ENCODE results near the gene MAFG.

Gene MAFG

GRCh38 chr17:81927653-81928543, at the start of gene MAFG:
Gene MAFG (minus strand): TSS chr17:81927735. CDS start chr17:81923185, 4,550 bp downstream.
- DNase-seq (ENCODE audit: low read depth): peak; percentile 82

GRCh38 chr17:81976332-81977210, 49.0 kb upstream of the MAFG start:
- no peak for DNase-seq (ENCODE audit: low read depth)

DNA sequence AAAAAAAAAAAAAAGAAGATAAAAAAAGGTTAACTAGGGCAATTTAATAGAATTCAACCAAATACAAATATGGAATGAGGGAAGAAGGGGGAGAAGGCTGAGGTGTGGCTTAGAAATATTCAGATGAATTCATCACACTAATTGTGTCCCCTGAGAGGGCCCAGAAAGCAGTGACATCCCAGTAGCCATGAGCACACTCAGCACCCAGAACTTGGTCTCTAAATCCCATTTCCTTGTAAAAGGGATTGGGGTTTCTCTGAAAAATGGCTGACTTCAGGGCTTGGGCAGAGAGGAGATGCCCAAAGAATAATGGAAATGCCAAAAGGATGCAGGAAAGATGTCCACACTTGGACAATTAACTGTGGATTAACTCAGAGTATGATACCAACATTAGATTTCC, 45.9 kb upstream of the MAFG start:
- DNase-seq (ENCODE audit: low read depth): no peak

- no peak for DNase-seq (ENCODE audit: low read depth)
Observed at GRCh38 chr17:81968850-81969812, 41.6 kb upstream of the MAFG start.

DNA sequence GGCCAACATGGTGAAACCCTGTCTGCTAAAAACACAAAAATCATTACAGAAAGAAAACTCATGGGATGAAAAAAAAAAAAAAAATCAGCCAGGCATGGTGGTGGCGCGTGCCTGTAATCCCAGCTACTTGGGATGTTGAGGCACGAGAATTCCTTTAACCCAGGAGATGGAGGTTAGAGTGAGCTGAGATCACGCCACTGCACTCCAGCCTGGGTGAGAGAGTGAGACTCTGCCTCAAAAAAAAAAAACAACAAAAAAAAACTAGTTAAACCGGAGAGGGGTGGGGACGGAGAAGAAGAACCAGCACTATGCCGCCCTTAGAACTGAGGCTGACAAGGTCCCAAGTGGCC, 40.8 kb upstream of the MAFG start:
- DNase-seq (ENCODE audit: low read depth): no peak

DNA sequence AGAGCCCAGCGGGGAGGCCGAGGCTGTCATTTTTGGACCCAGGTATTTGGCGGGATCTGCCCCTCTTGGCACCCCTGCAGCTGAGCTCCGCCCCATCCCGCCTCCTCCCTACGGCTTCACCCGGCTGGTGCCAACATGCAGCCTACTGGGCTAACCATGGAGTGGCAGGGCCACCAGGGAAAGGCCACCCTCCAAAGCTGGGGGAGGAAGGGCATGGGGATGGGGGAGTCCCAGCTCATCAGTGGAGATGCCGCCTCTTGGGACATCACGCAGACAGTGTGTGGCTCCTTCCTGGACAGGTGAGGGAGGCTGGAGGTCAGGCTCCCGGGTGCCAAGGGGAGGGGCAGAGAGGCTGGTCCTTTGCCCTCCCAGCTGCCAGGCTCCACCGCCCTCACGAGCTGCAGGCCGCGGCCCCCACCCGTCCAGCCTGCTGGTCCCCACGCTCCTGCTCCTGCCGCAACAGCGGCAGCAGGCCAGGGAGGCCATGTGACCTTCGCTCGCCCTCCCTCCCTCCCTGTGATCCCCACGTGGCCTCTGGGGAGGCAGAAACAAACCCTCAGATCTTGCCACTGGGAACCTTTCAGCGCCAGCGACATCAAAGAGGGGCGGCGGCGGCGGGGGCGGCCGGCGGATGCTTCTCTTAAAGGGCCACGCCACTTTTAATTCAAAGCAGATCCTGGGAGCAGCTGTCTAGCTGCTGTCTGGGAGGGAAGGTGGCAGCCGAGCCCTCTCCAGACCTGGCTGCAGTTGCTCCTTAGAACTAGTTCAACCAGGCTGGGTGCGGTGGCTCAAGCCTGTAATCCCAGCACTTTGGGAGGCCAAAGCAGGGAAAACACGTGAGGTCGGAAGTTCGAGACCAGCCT, 40.2 kb upstream of the MAFG start:
- peak; percentile 82 for DNase-seq (ENCODE audit: low read depth)

DNA sequence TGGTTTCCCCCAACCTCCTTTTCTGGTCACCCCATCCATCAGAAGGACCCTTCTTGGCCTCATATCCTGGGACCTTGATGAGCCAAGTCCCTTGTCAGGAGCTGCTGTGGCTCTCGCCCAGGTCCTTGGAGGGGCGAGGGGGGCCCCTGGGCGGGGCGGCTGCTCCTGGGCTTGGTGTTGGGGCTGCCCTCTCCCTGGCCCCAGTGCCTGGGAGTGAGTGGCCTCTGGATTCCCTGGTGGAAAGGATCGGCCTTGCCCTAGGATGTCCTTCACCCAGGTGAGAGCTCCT, 39.7 kb upstream of the MAFG start:
- DNase-seq (ENCODE audit: low read depth): no peak

DNA sequence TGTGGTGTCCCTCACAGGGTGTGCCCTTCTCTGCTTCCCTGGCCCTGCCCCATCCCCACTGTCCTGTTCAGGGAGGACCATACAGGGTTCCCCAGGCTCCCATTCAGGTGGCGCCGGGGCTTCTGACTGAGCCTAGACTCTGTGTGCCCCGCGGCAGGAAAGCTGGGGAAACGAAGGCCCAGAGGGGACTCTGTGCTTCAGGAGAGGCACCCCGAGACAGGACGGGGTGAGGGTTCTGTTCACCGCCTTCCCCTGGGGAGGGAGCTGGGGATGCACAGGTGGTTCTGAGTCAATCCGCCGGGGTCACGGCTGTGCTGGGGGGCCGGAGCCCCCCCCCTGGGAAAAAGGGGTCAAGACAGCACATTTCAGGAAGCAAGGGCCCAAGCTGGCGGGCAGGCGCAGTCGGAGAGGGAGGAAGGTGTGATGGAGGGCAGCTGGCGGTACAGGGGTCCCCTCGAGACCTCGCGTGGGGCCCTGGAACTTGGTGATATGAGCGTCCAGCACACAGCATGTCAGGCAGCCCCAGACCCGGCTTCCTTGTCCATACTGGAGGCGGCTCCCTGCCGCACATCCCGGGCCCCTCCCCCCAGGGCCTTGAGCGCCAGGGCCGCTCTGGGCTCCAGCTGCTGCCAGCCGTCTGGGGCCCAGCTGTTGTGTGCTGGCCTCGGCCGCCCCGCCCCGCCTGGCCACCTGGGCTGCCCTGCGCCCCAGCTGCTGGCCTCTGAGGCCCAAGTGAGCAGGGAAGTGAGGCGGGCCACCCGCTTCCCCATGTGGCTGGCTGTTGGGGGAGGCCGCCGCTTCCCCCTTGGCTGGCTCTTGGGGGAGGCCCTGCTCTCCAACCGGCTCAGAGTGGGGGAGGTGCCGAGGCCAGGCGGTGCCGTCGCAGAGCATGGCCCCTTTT, 39.1 kb upstream of the MAFG start:
- no peak for DNase-seq (ENCODE audit: low read depth)

DNA sequence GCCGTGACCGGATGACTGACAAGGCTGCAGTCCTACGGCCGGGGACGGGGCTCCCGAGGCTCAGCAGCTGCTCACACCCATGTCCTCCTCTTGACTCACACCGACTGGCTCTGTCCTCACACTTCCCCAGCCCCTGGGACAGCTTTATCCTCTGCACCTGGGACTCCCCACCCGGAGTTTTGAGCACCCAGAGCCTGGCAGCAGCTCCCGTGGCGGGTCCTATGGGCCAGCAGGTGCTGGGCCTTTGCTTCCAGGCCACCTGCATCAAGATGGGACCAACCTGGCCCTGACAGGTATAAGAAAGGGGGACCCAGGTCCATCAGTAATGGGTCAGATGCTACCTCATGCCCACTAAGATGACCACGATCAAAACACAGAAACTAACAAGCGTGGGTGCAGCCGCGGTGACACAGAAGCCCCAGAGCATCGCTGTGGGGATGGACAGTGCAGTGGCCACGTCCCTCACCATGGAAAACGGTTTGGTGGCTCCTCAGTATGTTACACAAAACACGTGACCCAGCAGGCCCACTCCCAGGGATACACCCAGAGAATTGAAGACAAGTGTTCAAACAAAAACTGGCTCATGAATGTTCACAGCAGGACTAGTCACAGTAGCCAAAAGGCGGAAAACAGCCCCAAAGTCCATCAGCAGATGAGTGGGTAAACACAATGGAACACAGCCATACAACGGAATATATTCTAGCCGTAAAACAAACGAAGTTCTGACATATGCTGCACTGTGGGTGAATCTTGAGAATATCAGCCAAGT, 36.7 kb upstream of the MAFG start:
- DNase-seq (ENCODE audit: low read depth): no peak

DNA sequence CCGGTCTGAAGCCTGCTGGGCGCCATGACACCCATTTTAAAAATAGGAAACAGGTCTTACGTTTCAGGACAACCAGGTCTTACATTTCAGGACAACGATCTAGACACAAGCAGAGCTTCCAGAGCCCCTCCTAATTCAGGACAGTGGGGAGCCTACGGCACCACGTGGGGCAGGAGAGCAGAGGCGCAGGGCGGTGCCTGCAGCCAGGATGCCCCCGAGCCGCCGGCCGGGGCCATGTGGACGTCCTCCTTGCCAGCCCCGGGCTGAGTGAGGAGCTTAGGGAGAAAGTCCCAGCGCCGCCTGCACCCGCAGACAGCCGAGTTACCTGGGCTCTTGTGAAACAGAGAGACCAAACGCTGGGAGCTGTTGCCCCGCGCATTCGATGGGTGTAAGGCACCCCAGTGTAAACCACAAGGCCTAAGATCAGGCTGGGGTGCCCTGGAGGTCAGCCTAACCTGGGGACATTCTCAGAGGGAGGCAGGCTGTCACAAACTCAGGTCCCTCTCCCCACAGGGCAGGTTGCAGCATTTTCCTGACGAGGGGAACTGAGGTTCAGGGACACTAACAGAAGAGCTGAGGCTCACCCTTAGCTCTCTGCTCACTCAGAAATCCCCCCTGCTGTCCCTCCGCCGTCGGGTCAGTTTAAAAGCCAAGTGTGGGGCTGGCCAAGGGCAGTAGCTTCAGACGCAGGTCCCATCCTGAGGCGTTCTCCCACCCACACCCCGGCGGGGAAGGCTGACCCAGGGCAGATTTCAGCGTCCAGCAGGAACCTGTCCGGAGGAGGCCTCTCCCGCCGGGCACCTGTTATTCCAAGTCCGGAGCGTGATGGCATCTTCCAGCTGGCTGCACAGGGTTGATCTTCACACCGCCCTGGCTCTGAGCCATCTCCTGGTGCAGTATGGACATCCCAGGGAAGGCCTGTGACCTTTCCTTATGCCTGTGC, 35.2 kb upstream of the MAFG start:
- no peak for DNase-seq (ENCODE audit: low read depth)

DNA sequence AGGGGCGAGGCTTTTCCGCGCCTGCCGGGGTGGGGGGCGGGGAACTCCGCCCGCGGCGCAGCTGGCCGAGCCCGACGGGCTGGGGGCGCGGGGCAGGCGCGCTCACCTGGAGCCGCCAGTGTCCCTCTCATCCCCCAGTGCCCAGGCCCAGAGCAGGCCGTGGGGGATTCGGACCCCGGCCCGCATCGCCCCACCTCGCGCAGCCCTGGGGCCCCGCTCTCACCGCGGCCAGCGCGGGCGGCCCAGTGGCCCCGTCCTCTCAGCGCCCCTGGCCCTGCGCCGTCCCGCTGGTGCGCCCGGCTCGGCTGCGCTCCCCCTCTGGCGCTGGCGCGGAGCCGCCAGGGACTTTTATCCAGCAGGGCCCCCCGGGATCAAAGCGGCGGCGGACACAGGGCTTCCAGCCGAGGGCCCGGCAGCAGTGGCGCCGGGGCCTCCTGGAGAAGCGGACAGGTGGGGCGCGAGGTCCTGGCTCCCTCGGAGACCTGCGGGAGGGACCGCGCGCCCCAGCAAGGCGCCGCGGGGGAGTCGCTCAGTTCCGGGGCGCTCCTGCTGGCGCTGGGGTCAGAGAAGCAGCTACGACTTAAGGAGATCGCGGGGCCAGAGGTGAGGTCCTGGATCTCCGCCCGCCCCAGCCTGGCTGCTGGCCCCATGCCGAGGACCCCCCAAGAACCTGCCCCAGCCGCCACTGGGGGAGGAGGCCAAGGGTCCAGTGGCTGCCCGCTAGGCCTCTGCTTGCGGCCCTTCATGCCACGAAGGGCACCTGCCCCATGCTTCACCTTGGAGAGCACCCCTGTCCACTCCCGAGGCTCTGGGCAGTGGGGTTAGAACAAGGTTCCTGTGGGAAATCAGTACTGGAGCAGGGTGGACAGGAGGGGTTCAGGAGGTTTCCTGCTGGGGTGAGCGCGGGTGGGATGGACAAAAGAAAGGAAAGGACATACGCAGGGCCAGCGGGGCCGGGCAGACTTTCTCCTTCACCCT, 34.3 kb upstream of the MAFG start:
- DNase-seq (ENCODE audit: low read depth): no peak

- DNase-seq (ENCODE audit: low read depth): no peak
Observed at GRCh38 chr17:81961087-81961511, 33.6 kb upstream of the MAFG start, which contains the start of gene NOTUM. Gene NOTUM (minus strand): TSS chr17:81961187. CDS start chr17:81960909, 278 bp downstream.

- no peak for DNase-seq (ENCODE audit: low read depth)
Observed at GRCh38 chr17:81960130-81960958, 32.8 kb upstream of the MAFG start.

DNA sequence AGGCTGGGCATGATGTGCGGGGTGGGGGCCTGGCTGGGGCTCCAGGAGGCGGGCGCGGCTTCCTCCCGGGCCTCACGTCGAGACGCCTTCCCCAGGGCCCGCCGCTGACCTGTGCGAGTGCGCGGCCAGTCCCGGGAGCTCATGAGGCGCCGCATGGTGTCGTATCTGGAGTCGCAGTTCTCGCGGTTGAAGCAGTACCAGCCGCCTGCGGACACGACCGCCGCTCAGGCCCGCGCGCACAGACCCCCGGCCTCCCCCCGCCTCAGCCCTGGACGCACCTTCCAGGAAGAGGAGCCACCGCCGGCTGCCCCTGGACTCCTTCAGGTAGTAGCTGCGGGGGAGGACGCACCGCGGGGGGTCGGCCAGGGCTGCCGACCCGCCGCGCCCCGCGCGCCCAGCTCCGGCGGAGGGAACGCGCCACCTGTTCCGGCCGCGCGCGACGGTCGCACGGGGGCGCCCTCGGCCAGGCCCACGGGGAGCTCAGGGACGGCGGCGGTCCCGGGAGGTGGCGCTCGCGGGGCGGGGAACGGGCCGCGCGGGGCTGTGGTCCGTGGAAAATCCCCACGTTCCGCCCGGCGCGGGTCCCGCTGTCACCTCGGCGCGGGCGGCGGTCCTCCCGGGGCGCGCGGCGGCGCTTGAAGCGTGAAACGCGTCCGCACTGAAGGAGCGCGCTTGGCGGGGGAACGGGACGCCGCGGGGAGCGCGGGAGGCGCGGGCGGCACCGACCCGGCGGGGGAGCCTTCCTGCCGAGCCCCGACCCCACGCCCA, 32.0 kb upstream of the MAFG start:
- peak; percentile 68 for DNase-seq (ENCODE audit: low read depth)

Data from activated gamma-delta T cell treated with anti-CD3 and anti-CD28 coated beads, Interleukin-2, amount 50 U/mL, for 16 hours (primary cell).